SJCRH30 (cell line): ENCODE measurements around the gene TXNL4A. TPM values are rescaled to one million over a fixed set of nuclear protein-coding genes. Genes with fewer than 3 reads are reported as not detected.
A peak's percentile ranks its signal among the peaks of the same experiment; 100 is the strongest.
"Not testable (repeated sequence)": the region's sequence is repeated elsewhere in the genome, so short reads cannot be mapped to it uniquely, and the experiment has no call there.

Experiments
- DNase-seq, 2 experiments: peaks; one replicate each; pipeline ENCODE4 v3.0.0-alpha.2; 2015 to 2020
- H3K27ac ChIP-seq: fragments of 250-450 bp; sonication (Bioruptor Pico); 2 replicates; pipeline ENCODE4 v1.5.1; 2020; ENCODE audit warnings: mild to moderate bottlenecking, moderate library complexity
- H3K27me3 ChIP-seq: fragments of 250-450 bp; sonication (Bioruptor Pico); 2 replicates; pipeline ENCODE4 v1.5.1; 2020; ENCODE audit warnings: mild to moderate bottlenecking, moderate library complexity
- H3K36me3 ChIP-seq: fragments of 250-450 bp; sonication (Bioruptor Pico); 2 replicates; pipeline ENCODE4 v1.5.1; 2020; ENCODE audit warnings: mild to moderate bottlenecking, moderate library complexity
- H3K4me1 ChIP-seq: fragments of 250-450 bp; sonication (Bioruptor Pico); 2 replicates; pipeline ENCODE4 v1.5.1; 2020; ENCODE audit warnings: mild to moderate bottlenecking, moderate library complexity
- H3K4me3 ChIP-seq: fragments of 250-450 bp; sonication (Bioruptor Pico); 2 replicates; pipeline ENCODE4 v1.5.1; 2020; ENCODE audit warnings: mild to moderate bottlenecking, moderate library complexity
- H3K9me3 ChIP-seq: fragments of 250-450 bp; sonication (Bioruptor Pico); replicated peaks from 2 replicates; pipeline ENCODE4 v1.5.1; 2020; ENCODE audit warnings: mild to moderate bottlenecking, moderate library complexity
- total RNA-seq: library from RNA; depleted of rRNA; stranded (reverse); fragments of >200 nt; shearing (Covaris generic); gene quantifications from 2 replicates; pipeline ENCODE4 v1.2.3, GENCODE V29; 2014

The TXNL4A gene
- total RNA-seq, 1 experiment from 2014 or later, result 59.4 TPM

GRCh38 chr18:80010551-80010906, 22.2 kb upstream of the TXNL4A start:
- no peaks in the 10 kb centered on the region for H3K27me3 ChIP-seq
- no peak for DNase-seq
- no peak overlapping the region for H3K27ac ChIP-seq
- H3K9me3 ChIP-seq, result no peaks in the 10 kb centered on the region
- H3K36me3 ChIP-seq, result no peaks in the 10 kb centered on the region
- H3K4me1 ChIP-seq, result no peaks in the 10 kb centered on the region
- H3K4me3 ChIP-seq, result no peak overlapping the region

DNA sequence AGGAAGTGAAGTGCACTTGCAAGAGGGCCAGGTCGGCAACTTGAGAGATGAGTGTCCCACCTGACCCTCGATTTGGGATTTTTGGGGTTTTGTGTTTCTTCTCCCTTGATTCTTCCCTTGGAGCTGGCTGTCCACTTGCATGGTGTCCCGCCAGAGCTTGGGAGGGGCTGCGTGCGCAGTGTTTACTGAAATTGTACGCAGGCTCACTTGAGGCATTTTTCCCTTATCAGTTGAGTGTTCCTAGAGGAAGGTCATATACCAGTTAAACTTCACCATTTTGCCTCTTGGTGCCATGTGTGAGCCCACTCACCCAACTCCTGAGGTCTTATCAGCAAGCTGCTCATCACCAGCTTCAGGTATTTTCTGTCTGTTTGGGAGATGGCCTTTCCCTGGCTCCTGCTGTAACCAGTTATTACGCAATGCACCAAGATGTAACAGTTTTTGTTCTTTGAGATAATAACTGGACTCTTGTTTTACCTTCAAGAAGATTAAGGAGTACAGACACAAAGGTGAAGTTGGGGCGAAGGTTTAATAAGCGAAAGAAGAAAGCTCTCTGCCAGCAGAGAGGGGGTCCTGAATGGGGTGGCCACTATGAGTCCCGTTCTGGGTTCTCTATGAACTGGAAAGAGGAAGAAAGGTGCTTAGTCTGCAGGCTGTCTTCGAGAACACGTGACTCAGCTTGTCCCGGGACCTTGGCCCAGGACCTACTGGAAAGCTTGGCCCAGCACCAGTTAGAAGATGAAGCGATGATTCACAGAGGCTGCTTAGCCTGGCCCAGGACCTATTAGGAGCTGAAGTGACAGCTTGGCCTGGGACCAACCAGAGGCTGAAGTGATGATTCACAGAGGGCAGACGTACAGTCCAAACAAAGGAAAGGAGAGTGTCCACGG, 21.5 kb upstream of the TXNL4A start:
- no peak overlapping the region for H3K27ac ChIP-seq
- no peak for DNase-seq
- no peaks in the 10 kb centered on the region for H3K36me3 ChIP-seq
- no peaks in the 10 kb centered on the region for H3K4me1 ChIP-seq
- H3K4me3 ChIP-seq, result no peak overlapping the region
- no peaks in the 10 kb centered on the region for H3K9me3 ChIP-seq
- H3K27me3 ChIP-seq, result no peaks in the 10 kb centered on the region

DNA sequence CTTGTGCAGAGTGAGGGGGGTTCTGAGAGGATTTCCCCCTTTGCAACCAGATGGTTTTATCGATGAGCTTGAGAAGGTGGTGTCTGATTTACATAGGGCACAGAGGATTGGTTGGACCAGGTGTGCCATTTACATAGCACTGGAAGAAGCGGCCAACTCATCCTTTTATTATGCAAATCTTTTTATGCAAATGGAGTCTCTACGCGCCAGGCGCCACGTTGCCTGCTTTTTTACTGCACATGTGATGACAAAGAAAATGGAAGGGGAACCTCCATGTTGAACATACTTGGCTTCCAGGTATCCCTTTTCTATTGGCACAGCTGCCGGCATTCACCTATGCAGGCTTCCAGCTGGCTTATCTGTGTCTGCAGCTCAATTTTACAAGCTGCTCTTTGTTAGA, 18.4 kb upstream of the TXNL4A start:
- no peaks in the 10 kb centered on the region for H3K9me3 ChIP-seq
- DNase-seq, result no peak
- H3K4me3 ChIP-seq, result no peak overlapping the region
- no peaks in the 10 kb centered on the region for H3K36me3 ChIP-seq
- no peaks in the 10 kb centered on the region for H3K4me1 ChIP-seq
- H3K27ac ChIP-seq, result no peak overlapping the region
- no peaks in the 10 kb centered on the region for H3K27me3 ChIP-seq

DNA sequence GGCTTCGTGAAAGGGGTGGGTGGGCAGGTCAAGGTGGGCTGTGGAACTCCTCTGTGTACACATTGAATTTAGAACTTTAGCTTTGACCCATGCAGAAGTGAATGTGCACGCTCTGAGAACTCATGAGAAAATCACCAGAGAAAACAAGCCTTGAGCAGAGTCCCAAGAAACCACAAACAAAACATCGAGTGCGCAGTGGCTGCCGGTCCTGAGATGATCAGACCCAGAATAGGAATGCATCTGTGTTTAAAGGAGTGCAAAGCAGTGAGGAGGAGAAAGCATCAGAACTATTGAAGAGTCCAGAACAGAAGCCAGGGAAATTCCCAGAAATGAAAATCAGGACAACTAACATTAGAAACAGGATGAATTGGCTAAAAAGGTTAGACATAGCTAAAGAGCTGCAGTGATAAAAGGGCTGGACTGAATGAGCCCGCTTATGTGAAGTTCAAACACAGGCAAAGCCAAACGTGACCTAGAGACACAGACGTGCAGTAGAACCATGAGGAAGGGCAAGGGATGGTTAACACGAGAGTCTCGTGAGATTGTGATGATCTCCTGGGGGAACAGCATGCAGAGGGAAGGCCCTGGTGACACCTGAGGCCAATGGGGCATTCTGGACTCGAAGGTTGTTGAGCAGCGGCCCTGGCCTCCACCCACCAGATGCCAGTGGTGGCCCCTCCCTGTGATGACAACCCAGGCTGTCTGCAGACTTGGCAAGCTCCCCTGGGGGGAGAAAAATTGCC, 16.4 kb upstream of the TXNL4A start:
- no peaks in the 10 kb centered on the region for H3K36me3 ChIP-seq
- no peak overlapping the region for H3K4me3 ChIP-seq
- no peak overlapping the region for H3K27ac ChIP-seq
- DNase-seq, result no peak
- H3K27me3 ChIP-seq, result no peaks in the 10 kb centered on the region
- H3K4me1 ChIP-seq, result no peaks in the 10 kb centered on the region
- H3K9me3 ChIP-seq, result no peaks in the 10 kb centered on the region

DNA sequence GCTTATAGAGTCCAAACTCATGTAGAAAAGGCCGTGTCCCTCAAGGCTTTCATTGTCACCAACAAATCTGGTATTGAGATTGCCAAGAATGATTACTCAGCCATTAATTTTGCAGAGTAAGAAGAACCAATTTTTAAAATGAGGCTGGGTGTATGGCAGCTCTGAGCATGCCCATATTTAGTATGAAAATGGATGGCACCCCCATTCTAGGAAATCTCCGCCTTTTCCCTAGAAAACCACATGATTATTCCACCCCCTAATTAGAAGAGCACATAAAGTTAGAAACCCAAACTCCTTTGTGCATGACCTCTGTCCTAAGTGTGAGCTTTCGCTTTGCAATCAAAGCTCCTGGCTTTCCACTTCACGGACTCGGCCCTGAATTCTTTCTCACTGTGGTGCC, 14.1 kb upstream of the TXNL4A start:
- H3K27ac ChIP-seq, result no peak overlapping the region
- H3K36me3 ChIP-seq, result no peaks in the 10 kb centered on the region
- H3K27me3 ChIP-seq, result no peaks in the 10 kb centered on the region
- no peaks in the 10 kb centered on the region for H3K4me1 ChIP-seq
- no peak for DNase-seq
- H3K4me3 ChIP-seq, result no peak overlapping the region
- H3K9me3 ChIP-seq, result no peaks in the 10 kb centered on the region

- no peak for DNase-seq
- Histone ChIP-seq H3K36me3 (no peaks in the 10 kb centered on the region), H3K27ac (no peak overlapping the region), H3K4me1 (no peaks in the 10 kb centered on the region), H3K4me3 (no peak overlapping the region), H3K9me3 (no peaks in the 10 kb centered on the region), H3K27me3 (no peaks in the 10 kb centered on the region)
These were observed 12.5 kb upstream of the TXNL4A start for GRCh38 chr18:80000877-80001276.

DNA sequence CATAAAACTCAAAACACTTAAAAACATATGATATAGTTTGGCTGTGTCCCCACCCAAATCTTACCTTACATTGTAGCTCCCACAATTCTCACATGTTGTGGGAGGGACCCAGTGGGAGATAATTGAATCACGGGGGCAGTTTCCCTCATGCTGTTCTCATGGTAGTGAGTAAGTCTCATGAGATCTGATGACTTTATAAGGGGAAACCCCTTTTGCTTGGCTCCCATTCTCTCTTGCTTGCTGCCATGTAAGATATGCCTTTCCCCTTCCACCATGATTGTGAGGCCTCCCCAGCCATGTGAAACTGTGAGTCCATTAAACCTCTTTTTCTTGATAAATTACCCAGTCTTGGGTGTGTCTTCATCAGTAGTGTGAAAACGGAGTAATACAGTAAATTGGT, 11.3 kb upstream of the TXNL4A start:
- DNase-seq, H3K4me3 ChIP-seq, H3K27ac ChIP-seq, H3K27me3 ChIP-seq, H3K36me3 ChIP-seq, H3K4me1 ChIP-seq, H3K9me3 ChIP-seq: not testable (repeated sequence)

DNA sequence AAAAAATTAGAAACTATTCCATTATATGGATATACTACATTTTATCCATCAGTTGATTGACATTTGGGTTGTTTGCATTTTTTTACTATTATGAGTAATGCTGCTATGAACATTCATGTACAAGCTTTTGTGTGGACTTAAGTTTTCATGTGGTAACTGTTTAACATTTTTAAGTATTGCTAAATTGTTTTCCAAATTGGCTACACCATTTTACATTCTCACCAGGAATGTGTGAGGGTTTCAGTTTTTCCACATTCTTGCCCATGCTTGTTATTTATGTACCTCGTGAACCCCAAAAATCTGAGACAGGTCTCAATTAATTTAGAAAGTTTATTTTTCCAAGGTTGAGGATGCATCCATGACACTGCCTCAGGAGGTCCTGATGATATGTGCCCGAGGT, 3.1 kb upstream of the TXNL4A start:
- no peaks in the 10 kb centered on the region for H3K27me3 ChIP-seq
- H3K4me1 ChIP-seq, result no peaks in the 10 kb centered on the region
- DNase-seq, result no peak
- H3K4me3 ChIP-seq, result no peak overlapping the region
- H3K36me3 ChIP-seq, result no peaks in the 10 kb centered on the region; the same call in 1 of the 2 replicates
- H3K9me3 ChIP-seq, result no peaks in the 10 kb centered on the region
- H3K27ac ChIP-seq, result no peak overlapping the region

- DNase-seq, result no peak
These were observed 783 bp upstream of the TXNL4A start for GRCh38 chr18:79989195-79989497.

GRCh38 chr18:79988071-79988450, 302 bp downstream of the TXNL4A start:
- H3K4me1 ChIP-seq, result no peaks in the 10 kb centered on the region
- H3K36me3 ChIP-seq, result no peaks in the 10 kb centered on the region; the same call in 1 of the 2 replicates
- no peaks in the 10 kb centered on the region for H3K27me3 ChIP-seq
- H3K4me3 ChIP-seq, result peak overlapping the region; percentile 79
- peak; percentile 53 to 57 for DNase-seq
- H3K9me3 ChIP-seq, result no peaks in the 10 kb centered on the region
- no peak overlapping the region; the same call in 1 of the 2 replicates for H3K27ac ChIP-seq

More at GRCh38 chr18:79989195-79989497, 783 bp upstream of the TXNL4A start:
- H3K27ac ChIP-seq, result peak overlapping the region; percentile 90
- H3K36me3 ChIP-seq, result no peaks in the 10 kb centered on the region; the same call in 1 of the 2 replicates
- H3K9me3 ChIP-seq, result no peaks in the 10 kb centered on the region
- peak overlapping the region; percentile 79 for H3K4me3 ChIP-seq
- H3K27me3 ChIP-seq, result no peaks in the 10 kb centered on the region
- no peaks in the 10 kb centered on the region for H3K4me1 ChIP-seq

DNA sequence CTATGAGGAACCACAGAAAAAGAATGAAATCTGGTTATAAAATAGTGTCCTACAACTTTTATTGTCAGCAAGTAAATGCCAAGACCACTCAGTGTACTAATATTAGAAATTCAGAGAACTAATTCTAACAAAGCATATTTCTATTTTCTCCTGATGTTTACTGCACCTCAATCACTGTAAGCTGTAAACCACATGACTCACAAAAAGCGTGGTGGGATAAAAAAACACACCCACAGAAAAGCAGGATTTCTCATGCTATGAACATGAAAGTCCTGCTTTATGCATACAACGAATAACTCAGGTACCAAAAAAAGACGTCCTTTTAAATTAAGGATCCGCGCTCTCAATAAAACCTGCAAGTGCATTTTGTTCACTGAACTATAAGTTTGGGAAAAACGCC, 797 bp downstream of the TXNL4A start:
- Histone ChIP-seq H3K36me3 (no peaks in the 10 kb centered on the region; the same call in 1 of the 2 replicates), H3K4me1 (no peaks in the 10 kb centered on the region), H3K9me3 (no peaks in the 10 kb centered on the region), H3K27me3 (no peaks in the 10 kb centered on the region), H3K27ac (no peak overlapping the region), H3K4me3 (peak overlapping the region; percentile 79)
- DNase-seq, result no peak

GRCh38 chr18:79986726-79987125, 1.6 kb downstream of the TXNL4A start:
- DNase-seq, result no peak
- H3K4me1 ChIP-seq, result no peaks in the 10 kb centered on the region
- no peaks in the 10 kb centered on the region for H3K27me3 ChIP-seq
- no peaks in the 10 kb centered on the region for H3K9me3 ChIP-seq
- peak overlapping the region; percentile 79 for H3K4me3 ChIP-seq
- H3K36me3 ChIP-seq, result no peaks in the 10 kb centered on the region; the same call in 1 of the 2 replicates
- no peak overlapping the region for H3K27ac ChIP-seq

- no peaks in the 10 kb centered on the region for H3K27me3 ChIP-seq
- H3K4me1 ChIP-seq, result no peaks in the 10 kb centered on the region
- no peak for DNase-seq
- H3K36me3 ChIP-seq, result no peaks in the 10 kb centered on the region; the same call in 1 of the 2 replicates
- H3K27ac ChIP-seq, result no peak overlapping the region
- H3K9me3 ChIP-seq, result no peaks in the 10 kb centered on the region
- H3K4me3 ChIP-seq, result no peak overlapping the region
These were observed 3.2 kb downstream of the TXNL4A start for GRCh38 chr18:79985172-79985571.

DNA sequence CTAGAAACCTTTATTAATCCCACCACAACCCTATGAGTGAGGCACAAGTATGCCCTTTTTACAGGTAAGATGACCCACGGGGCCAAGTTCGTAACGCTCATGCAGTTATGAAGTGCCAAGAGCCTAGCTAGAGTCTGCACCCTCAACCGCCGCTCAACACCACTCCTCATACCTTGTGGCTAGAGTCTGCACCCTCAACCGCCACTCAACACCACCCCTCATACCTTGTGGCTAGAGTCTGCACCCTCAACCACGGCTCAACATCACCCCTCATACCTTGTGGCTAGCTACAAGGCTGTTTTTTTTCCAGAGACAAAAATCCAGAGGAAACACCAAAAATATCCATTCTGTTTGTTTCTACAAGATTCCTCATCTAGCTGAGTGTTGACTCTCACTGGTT, 4.6 kb downstream of the TXNL4A start:
- DNase-seq, result no peak
- Histone ChIP-seq H3K4me1 (no peaks in the 10 kb centered on the region), H3K27me3 (no peaks in the 10 kb centered on the region)

GRCh38 chr18:79983253-79983652, 5.1 kb downstream of the TXNL4A start:
- no peaks in the 10 kb centered on the region for H3K27me3 ChIP-seq
- H3K36me3 ChIP-seq, result no peaks in the 10 kb centered on the region; the same call in 1 of the 2 replicates
- no peaks in the 10 kb centered on the region for H3K4me1 ChIP-seq
- H3K4me3 ChIP-seq, result no peak overlapping the region
- H3K27ac ChIP-seq, result no peak overlapping the region
- H3K9me3 ChIP-seq, result no peaks in the 10 kb centered on the region
- DNase-seq, result no peak

More for the DNA sequence above, 4.6 kb downstream of the TXNL4A start:
- no peaks in the 10 kb centered on the region; the same call in 1 of the 2 replicates for H3K36me3 ChIP-seq
- no peaks in the 10 kb centered on the region for H3K9me3 ChIP-seq
- no peak overlapping the region for H3K27ac ChIP-seq
- H3K4me3 ChIP-seq, result no peak overlapping the region
